Measurements from ENCODE around the gene CDX1. TPM values are rescaled to one million over a fixed set of nuclear protein-coding genes. Genes with fewer than 3 reads are reported as not detected.

Gene CDX1
- total and polyA plus RNA-seq, 2 of the 8 experiments (the other 6 are each of a cell fraction or from before 2014, with no cell fraction given): not detected

- TF ChIP-seq CHD7 (IDR thresholded peaks at IDR 0.05; ENCODE audit: insufficient replicate concordance, low read length) (no peak), RAD21 (IDR thresholded peaks at IDR 0.05 in 1 of 2, conservative IDR thresholded peaks at IDR 0.05 in 1 of 2; ENCODE audit: low read depth in 2 of 2, low read length in 2 of 2) (no peak), BACH1 (IDR thresholded peaks at IDR 0.05; ENCODE audit: low read length) (no peak), FOSL1 (IDR thresholded peaks at IDR 0.05; ENCODE audit: insufficient read depth, low read depth, low read length) (no peak), SP1 (IDR thresholded peaks at IDR 0.05; ENCODE audit: low read depth, low read length) (no peak), JUND (IDR thresholded peaks at IDR 0.05; ENCODE audit: low read length) (no peak), CBX5 (IDR thresholded peaks at IDR 0.05; ENCODE audit: low read depth, low read length) (no peak), GABPA (IDR thresholded peaks at IDR 0.05; ENCODE audit: borderline replicate concordance, insufficient read depth, low read length) (no peak), EZH2 (IDR thresholded peaks at IDR 0.05; ENCODE audit: low read depth, low read length, severe bottlenecking) (no peak), POLR2AphosphoS5 (IDR thresholded peaks at IDR 0.05; ENCODE audit: low read depth, low read length) (no peak)
These were observed 41.2 kb upstream of the CDX1 start (continued) for GRCh38 chr5:150125334-150125733.

Data from H1 (cell line).